Pancreas (tissue), 10 donors: ENCODE measurements around the gene LEPR. TPM values are rescaled to one million over a fixed set of nuclear protein-coding genes. Genes with fewer than 3 reads are reported as not detected.

Experiments
- ATAC-seq, 4 donors: fragments of 200-7000 bp; cut with Tn5 transposase; one replicate each; pipeline versions ENCODE4 v1.8.0 to v1.9.1; 2020; ENCODE audit warnings: mild to moderate bottlenecking in 4 of 4, moderate library complexity in 4 of 4
- DNase-seq, 6 donors: peaks; one replicate each; pipeline ENCODE4 v3.0.0-alpha.2; 2020
- FAIRE-seq: peaks from 2 replicates; lab custom pipeline; 2012; peaks lifted over from hg19 to GRCh38; lab: Jason Lieb, UNC
- H3K27ac ChIP-seq, 4 donors: fragments of 200-600 bp; sonication (generic); 1 replicate in 3 of 4; 2 replicates in 1 of 4; pipeline versions ENCODE4 v1.5.0 to v1.8.0; 2020
- H3K27me3 ChIP-seq, 4 donors: fragments of 200-600 bp; one replicate each; pipeline ENCODE4 v1.8.0; 2021
- H3K36me3 ChIP-seq, 3 donors: fragments of 200-600 bp; sonication (generic) in 1 of 3; one replicate each; pipeline versions ENCODE4 v1.5.0 to v1.8.0; 2020 to 2021
- H3K4me1 ChIP-seq, 3 donors: fragments of 200-600 bp; one replicate each; pipeline ENCODE4 v1.8.0; 2021
- H3K4me3 ChIP-seq, 4 donors: fragments of 200-600 bp; sonication (generic) in 2 of 4; one replicate each; pipeline versions ENCODE4 v1.5.0 to v1.8.0; 2020 to 2021
- H3K9me3 ChIP-seq, 4 donors: fragments of 200-600 bp; one replicate each; pipeline ENCODE4 v1.8.0; 2021
- WGBS, 2 donors: extraction: QIAGEN DNeasy Blood & Tissue Kit; methylation state at CpG; one replicate each; pipeline ENCODE4 v1.1.7; 2013; 5-methylcytosine and 5-hydroxymethylcytosine counted together
- intact Hi-C, 3 donors: fragments of 100-400 bp; cut with DNase I; formaldehyde crosslinking; loops; one replicate each; pipeline versions ENCODE4 v1.11.1 to v1.14.2; 2022
- polyA plus RNA-seq, 2 donors: library from polyadenylated mRNA; stranded (reverse); fragments of 200-250 nt; gene quantifications; one replicate each; pipeline ENCODE4 v1.2.3, GENCODE V29; 2013
- total RNA-seq, 6 donors: library from RNA; stranded (reverse); fragmentation: NEBNext Ultra II Directional in 4 of 6; extraction: Animal tissue kit (Norgen Biotek cat#: 25700) in 4 of 6; gene quantifications; one replicate each; pipeline versions ENCODE4 v1.2.1 to v1.2.4, GENCODE V29; 2021 to 2023
- TF ChIP-seq, protein P1 (sequence below), 4 donors: fragments of 200-600 bp; sonication (generic) in 3 of 4; IDR thresholded peaks; one replicate each; pipeline versions ENCODE4 v1.5.0 to v1.8.0; 2021; ENCODE audit warnings: antibody characterized with exemption in 4 of 4
- donor health status: healthy with polysubstance abuse.
- donor health status: DM: no; HTN: no; CAD: no; lungs with moderate emphysema.
- donor health status: DM: no; HTN: no; CAD: no.
- donor health status: control.
- donor health status: control.
- donor health status: Bipolar disorder and iron deficiency.
- donor health status: DM: yes; HTN: yes; CAD: no.
- donor health status: DM: no; HTN: no; CAD: no.
- donor health status: DM: no; HTN: no; CAD: no.
- donor health status: DM: yes; HTN: yes; CAD: no.

The LEPR gene
- total and polyA plus RNA-seq, 8 donors, result 0.95 to 5.1 (median 2.6) TPM

DNA sequence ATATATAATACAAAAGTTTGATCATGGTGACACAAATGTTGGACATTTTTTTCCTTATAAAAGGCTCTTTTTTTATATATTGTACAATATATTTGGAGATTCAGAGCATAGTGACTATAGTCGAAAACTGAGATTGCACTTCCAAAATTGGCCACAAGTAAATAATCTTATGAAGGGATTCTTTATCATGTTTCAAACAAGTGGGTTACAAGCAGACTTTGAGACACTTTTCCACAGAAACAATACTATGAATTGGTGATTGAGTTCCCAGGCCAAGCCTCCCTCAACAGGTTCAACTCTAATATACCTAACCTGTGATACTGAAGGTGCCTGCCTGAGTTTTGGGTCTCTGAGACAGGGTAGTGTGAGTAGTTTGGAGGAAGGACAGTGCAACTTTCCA lies 13.8 kb downstream of the LEPR start:
- DNase-seq (no peak), FAIRE-seq (no peak), ATAC-seq (no peak)
- H3K36me3 ChIP-seq, result peaks cover 0 to 19% (median 0%) of the 10 kb centered on the region in 3 donors
- no peaks in the 10 kb centered on the region for H3K4me1 ChIP-seq
- H3K4me3 ChIP-seq, result no peak overlapping the region
- H3K27me3 ChIP-seq, result no peaks in the 10 kb centered on the region
- H3K27ac ChIP-seq, result no peak overlapping the region
- intact Hi-C loops, result loop anchor here in 1 of 3 donors (10.0 kb wide), 1 partner anchor 251 kb away; no protein-coding TSS in a partner anchor
- TF ChIP-seq, protein P1, sequence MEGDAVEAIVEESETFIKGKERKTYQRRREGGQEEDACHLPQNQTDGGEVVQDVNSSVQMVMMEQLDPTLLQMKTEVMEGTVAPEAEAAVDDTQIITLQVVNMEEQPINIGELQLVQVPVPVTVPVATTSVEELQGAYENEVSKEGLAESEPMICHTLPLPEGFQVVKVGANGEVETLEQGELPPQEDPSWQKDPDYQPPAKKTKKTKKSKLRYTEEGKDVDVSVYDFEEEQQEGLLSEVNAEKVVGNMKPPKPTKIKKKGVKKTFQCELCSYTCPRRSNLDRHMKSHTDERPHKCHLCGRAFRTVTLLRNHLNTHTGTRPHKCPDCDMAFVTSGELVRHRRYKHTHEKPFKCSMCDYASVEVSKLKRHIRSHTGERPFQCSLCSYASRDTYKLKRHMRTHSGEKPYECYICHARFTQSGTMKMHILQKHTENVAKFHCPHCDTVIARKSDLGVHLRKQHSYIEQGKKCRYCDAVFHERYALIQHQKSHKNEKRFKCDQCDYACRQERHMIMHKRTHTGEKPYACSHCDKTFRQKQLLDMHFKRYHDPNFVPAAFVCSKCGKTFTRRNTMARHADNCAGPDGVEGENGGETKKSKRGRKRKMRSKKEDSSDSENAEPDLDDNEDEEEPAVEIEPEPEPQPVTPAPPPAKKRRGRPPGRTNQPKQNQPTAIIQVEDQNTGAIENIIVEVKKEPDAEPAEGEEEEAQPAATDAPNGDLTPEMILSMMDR (IDR thresholded peaks at IDR 0.05), result peak in 1 of 4 donors; percentile 15
- WGBS, 2 donors, result 96 to 97% methylated on average over 1 of the region's 1 CpG
- H3K9me3 ChIP-seq, result no peaks in the 10 kb centered on the region

DNA sequence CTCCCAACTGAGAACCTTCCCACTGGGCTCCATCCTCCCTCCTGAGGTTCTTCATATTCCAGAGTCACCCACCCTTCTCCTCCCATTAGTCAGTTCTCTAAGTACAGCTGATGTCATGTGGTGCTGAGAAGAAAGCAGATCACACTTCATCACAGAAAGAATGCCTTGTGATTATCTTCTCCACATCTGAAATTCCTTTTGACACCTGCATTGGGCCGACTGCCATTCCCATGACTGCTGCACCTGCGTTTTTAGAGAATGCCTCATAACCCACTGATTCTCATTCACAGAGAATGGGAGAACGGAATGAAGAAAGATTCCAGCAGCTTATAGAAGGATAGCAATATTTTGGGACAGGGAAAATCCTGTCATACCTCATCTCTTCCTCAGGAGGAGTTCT lies 14.3 kb downstream of the LEPR start:
- WGBS, 2 donors, result 60 to 70% methylated on average over 3 of the region's 3 CpGs
- TF ChIP-seq, protein P1 (IDR thresholded peaks at IDR 0.05), result no peak
- intact Hi-C loops, result loop anchor here in 1 of 3 donors (10.0 kb wide), 1 partner anchor 250 kb away; no protein-coding TSS in a partner anchor

DNA sequence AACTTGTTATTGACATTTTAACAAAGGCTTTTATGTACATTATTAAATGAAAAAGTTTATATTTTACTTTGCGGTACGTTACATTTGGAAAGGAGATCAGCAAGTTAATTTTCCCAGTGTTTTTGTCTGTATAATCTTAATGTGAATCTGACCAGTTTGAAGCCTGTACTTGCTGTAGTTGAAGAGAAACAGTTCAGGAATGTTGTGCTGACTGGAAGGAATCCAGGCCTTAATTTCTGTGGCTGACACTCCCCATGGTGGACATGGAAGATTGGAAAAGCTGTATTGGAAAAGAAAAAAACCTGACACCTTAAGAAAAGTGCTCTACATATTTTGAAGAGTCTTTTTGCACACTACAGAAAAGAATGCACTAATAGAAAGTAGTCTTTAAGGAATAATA lies 15.5 kb downstream of the LEPR start:
- DNase-seq, result no peak
- peak; percentile 23 for FAIRE-seq
- Histone ChIP-seq H3K9me3 (no peaks in the 10 kb centered on the region), H3K36me3 (peaks cover 0 to 14% (median 0%) of the 10 kb centered on the region in 3 donors), H3K27me3 (no peaks in the 10 kb centered on the region), H3K4me1 (no peaks in the 10 kb centered on the region), H3K4me3 (no peak overlapping the region), H3K27ac (no peak overlapping the region)
- no peak for ATAC-seq
- TF ChIP-seq, protein P1 (IDR thresholded peaks at IDR 0.05), result no peak
- intact Hi-C loops, result loop anchor here in 1 of 3 donors (10.0 kb wide), 1 partner anchor 249 kb away; no protein-coding TSS in a partner anchor
- 74 to 79% methylated on average over 2 of the region's 2 CpGs for WGBS, 2 donors

More for the DNA sequence above, 14.3 kb downstream of the LEPR start:
- no peak for ATAC-seq
- H3K36me3 ChIP-seq, result peaks cover 0 to 14% (median 0%) of the 10 kb centered on the region in 3 donors
- no peak overlapping the region for H3K4me3 ChIP-seq
- no peak for DNase-seq
- no peaks in the 10 kb centered on the region for H3K4me1 ChIP-seq
- H3K27me3 ChIP-seq, result no peaks in the 10 kb centered on the region
- H3K27ac ChIP-seq, result no peak overlapping the region
- no peaks in the 10 kb centered on the region for H3K9me3 ChIP-seq
- FAIRE-seq, result no peak

DNA sequence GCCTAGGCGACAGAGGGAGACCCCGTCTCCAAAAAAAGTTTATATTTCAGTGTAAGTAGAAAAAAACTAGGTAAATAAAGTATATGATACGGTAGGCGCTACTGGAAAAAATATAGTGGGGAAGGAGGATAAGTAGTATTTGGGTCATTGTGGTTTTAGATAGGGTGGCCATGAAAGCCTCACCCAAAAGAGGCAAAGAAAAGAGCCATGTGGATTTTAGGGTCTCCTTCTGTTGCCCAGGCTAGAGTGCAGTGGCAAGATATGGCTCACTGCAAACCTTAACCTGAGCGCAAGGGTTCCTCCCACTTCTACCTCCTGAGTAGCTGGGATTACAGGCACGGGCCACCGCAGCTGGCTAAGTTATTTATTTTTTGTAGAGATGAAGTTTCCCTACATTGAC lies 17.1 kb downstream of the LEPR start:
- H3K9me3 ChIP-seq, result no peaks in the 10 kb centered on the region
- H3K4me3 ChIP-seq, result no peak overlapping the region
- FAIRE-seq, result no peak
- ATAC-seq, result no peak
- intact Hi-C loops, result loop anchor here in 1 of 3 donors (10.0 kb wide), 1 partner anchor 247 kb away; no protein-coding TSS in a partner anchor
- H3K36me3 ChIP-seq, result peaks cover 0 to under 1% (median 0%) of the 10 kb centered on the region in 3 donors
- DNase-seq, result no peak
- no peak overlapping the region for H3K27ac ChIP-seq
- TF ChIP-seq, protein P1 (IDR thresholded peaks at IDR 0.05), result no peak
- H3K4me1 ChIP-seq, result no peaks in the 10 kb centered on the region
- 93 to 98% methylated on average over 7 of the region's 7 CpGs for WGBS, 2 donors
- H3K27me3 ChIP-seq, result no peaks in the 10 kb centered on the region

DNA sequence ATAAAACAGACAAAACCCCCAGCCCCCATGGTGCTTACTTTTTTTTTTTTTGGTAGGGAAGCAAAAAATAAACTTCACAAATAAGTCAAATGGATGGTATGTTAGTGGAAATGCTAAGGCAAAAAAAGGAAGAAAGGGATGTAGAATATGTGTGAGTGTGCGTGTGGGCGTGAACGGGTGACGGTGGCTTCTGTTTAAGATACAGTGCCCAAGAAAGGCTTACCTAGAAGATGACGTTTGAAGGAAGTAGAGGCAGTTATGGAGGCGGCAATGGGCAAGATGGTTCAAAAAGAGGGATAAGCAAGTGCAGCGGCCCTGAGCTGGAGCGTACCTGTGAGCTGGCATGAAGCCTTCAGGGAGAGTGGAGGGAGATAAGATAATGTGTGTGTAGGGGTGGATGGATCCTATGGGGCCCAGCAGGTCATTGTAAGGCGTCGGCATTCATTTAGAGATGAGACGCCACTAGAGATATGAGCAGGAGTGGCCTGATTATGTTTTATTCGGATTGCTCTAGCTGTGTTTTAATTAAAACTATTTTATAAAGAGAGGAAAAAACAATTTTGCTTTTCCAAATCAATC lies 19.9 kb downstream of the LEPR start:
- ATAC-seq, result no peak
- no peak for FAIRE-seq
- intact Hi-C loops, result no loop called here

More for the DNA sequence above, 19.9 kb downstream of the LEPR start:
- Histone ChIP-seq H3K9me3 (no peaks in the 10 kb centered on the region), H3K27me3 (no peaks in the 10 kb centered on the region), H3K36me3 (no peaks in the 10 kb centered on the region), H3K4me1 (no peaks in the 10 kb centered on the region), H3K4me3 (no peak overlapping the region), H3K27ac (no peak overlapping the region)
- TF ChIP-seq, protein P1 (IDR thresholded peaks at IDR 0.05), result no peak
- 84 to 88% methylated on average over 12 of the region's 12 CpGs for WGBS, 2 donors
- no peak for DNase-seq
